Endodermal cell (in vitro differentiated cells): ENCODE data around the gene CUX1. TPM values are rescaled to one million over a fixed set of nuclear protein-coding genes. Genes with fewer than 3 reads are reported as not detected.

ENCODE experiments used
- DNase-seq: peaks from one replicate; pipeline ENCODE4 v3.0.0-alpha.2; 2017
- H3K27ac ChIP-seq: 2 replicates; pipeline ENCODE4 v1.5.1; 2013; ENCODE audit warnings: mild to moderate bottlenecking, low read depth, low read length, moderate library complexity
- H3K27me3 ChIP-seq: 2 replicates; pipeline ENCODE4 v1.6.1; 2013; ENCODE audit warnings: mild to moderate bottlenecking, low read length, moderate library complexity; ENCODE audit not compliant: insufficient read depth, control insufficient read depth, poor library complexity, severe bottlenecking
- H3K36me3 ChIP-seq: 2 replicates; pipeline ENCODE4 v1.7.0; 2013; ENCODE audit warnings: mild to moderate bottlenecking, low read length, moderate library complexity; ENCODE audit not compliant: control insufficient read depth, insufficient read depth
- H3K4me1 ChIP-seq: one replicate; pipeline ENCODE4 v1.7.0; 2013; ENCODE audit warnings: low read length; ENCODE audit not compliant: control insufficient read depth, insufficient read depth
- H3K4me3 ChIP-seq: 2 replicates; pipeline ENCODE4 v1.5.1; 2013; ENCODE audit warnings: mild to moderate bottlenecking, low read length, moderate library complexity
- H3K9ac ChIP-seq: 2 replicates; pipeline ENCODE4 v1.6.1; 2013; ENCODE audit warnings: mild to moderate bottlenecking, low read length, moderate library complexity; ENCODE audit not compliant: poor library complexity, severe bottlenecking; ENCODE audit errors: extremely low read depth
- H3K9me3 ChIP-seq: 2 replicates; pipeline ENCODE4 v1.6.1; 2013; ENCODE audit warnings: mild to moderate bottlenecking, low read length, moderate library complexity; ENCODE audit not compliant: control insufficient read depth
- H3K27ac Mint-ChIP-seq: 2 replicates; pipeline ENCODE4 v1.8.0; 2020; ENCODE audit warnings: mixed read lengths
- H3K27me3 Mint-ChIP-seq: 2 replicates; pipeline ENCODE4 v1.8.0; 2021; ENCODE audit warnings: mild to moderate bottlenecking, mixed read lengths; ENCODE audit not compliant: insufficient read depth
- H3K36me3 Mint-ChIP-seq: 2 replicates; pipeline ENCODE4 v1.8.0; 2020; ENCODE audit warnings: low read depth, mixed read lengths
- H3K4me1 Mint-ChIP-seq: 2 replicates; pipeline ENCODE4 v1.8.0; 2020; ENCODE audit warnings: mixed read lengths
- H3K4me3 Mint-ChIP-seq: 2 replicates; pipeline ENCODE4 v1.8.0; 2020; ENCODE audit warnings: mild to moderate bottlenecking, moderate library complexity, mixed read lengths
- H3K9me3 Mint-ChIP-seq: 2 replicates; pipeline ENCODE4 v1.8.0; 2020; ENCODE audit warnings: mild to moderate bottlenecking, mixed read lengths
- WGBS, 2 experiments: methylation state at CpG; one replicate each; pipeline versions ENCODE4 v1.1.5 to v1.1.7; 2013; ENCODE audit warnings: missing lambda C conversion rate in 2 of 2, mixed read lengths in 1 of 2; ENCODE audit not compliant: insufficient coverage in 1 of 2, insufficient read length in 1 of 2; 5-methylcytosine and 5-hydroxymethylcytosine counted together
- total RNA-seq, 2 donors: library from RNA; stranded (reverse); fragmentation: NEBNext Ultra II Directional in 1 of 2; extraction: Animal tissue kit (Norgen Biotek cat#: 25700) in 1 of 2; gene quantifications; 2 replicates in 1 of 2; 3 replicates in 1 of 2; pipeline ENCODE4 v1.2.1, GENCODE V29; 2021
- TF ChIP-seq, protein P1 (sequence below): fragments of 200-600 bp; sonication (generic); conservative IDR thresholded peaks from 2 replicates; pipeline ENCODE4 v1.5.0; 2021; ENCODE audit warnings: antibody characterized with exemption, mild to moderate bottlenecking

The CUX1 gene
- total RNA-seq, 2 donors from 2014 or later: 85.1 to 108 TPM

- H3K4me3 ChIP-seq: no peak overlapping the region
- Mint-ChIP-seq H3K27me3 (no peaks in the 10 kb centered on the region), H3K36me3 (peaks cover 75% of the 10 kb centered on the region), H3K4me3 (no peak overlapping the region), H3K4me1 (peaks cover 22% of the 10 kb centered on the region), H3K9me3 (peaks cover 5% of the 10 kb centered on the region), H3K27ac (no peak overlapping the region)
- H3K4me1 ChIP-seq: no peaks in the 10 kb centered on the region
- peaks cover 28% of the 10 kb centered on the region for H3K36me3 ChIP-seq
- 94 to 98% methylated on average over 4 to 8 of the region's 8 CpGs for WGBS, 2 experiments
- no peaks in the 10 kb centered on the region for H3K27me3 ChIP-seq
- no peak overlapping the region for H3K9ac ChIP-seq
- no peak overlapping the region for H3K27ac ChIP-seq
- TF ChIP-seq, protein P1, sequence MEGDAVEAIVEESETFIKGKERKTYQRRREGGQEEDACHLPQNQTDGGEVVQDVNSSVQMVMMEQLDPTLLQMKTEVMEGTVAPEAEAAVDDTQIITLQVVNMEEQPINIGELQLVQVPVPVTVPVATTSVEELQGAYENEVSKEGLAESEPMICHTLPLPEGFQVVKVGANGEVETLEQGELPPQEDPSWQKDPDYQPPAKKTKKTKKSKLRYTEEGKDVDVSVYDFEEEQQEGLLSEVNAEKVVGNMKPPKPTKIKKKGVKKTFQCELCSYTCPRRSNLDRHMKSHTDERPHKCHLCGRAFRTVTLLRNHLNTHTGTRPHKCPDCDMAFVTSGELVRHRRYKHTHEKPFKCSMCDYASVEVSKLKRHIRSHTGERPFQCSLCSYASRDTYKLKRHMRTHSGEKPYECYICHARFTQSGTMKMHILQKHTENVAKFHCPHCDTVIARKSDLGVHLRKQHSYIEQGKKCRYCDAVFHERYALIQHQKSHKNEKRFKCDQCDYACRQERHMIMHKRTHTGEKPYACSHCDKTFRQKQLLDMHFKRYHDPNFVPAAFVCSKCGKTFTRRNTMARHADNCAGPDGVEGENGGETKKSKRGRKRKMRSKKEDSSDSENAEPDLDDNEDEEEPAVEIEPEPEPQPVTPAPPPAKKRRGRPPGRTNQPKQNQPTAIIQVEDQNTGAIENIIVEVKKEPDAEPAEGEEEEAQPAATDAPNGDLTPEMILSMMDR: no peak
- peaks cover 8% of the 10 kb centered on the region for H3K9me3 ChIP-seq
- DNase-seq: no peak
Observed at GRCh38 chr7:102072636-102073209, 255.3 kb downstream of the CUX1 start.

- 94 to 98% methylated on average over 11 to 14 of the region's 14 CpGs for WGBS, 2 experiments
- no peaks in the 10 kb centered on the region for H3K27me3 Mint-ChIP-seq
- no peak overlapping the region for H3K4me3 Mint-ChIP-seq
- H3K36me3 Mint-ChIP-seq: peaks cover 65% of the 10 kb centered on the region
- Histone ChIP-seq H3K9ac (no peak overlapping the region), H3K4me1 (no peaks in the 10 kb centered on the region), H3K9me3 (peaks cover 8% of the 10 kb centered on the region), H3K36me3 (peaks cover 28% of the 10 kb centered on the region), H3K27ac (no peak overlapping the region), H3K27me3 (no peaks in the 10 kb centered on the region), H3K4me3 (no peak overlapping the region)
- TF ChIP-seq, protein P1: no peak
- H3K27ac Mint-ChIP-seq: no peak overlapping the region
- no peak for DNase-seq
- peaks cover 14% of the 10 kb centered on the region for H3K4me1 Mint-ChIP-seq
- peaks cover 5% of the 10 kb centered on the region for H3K9me3 Mint-ChIP-seq
Observed at GRCh38 chr7:102073931-102074880, 256.8 kb downstream of the CUX1 start.

DNA sequence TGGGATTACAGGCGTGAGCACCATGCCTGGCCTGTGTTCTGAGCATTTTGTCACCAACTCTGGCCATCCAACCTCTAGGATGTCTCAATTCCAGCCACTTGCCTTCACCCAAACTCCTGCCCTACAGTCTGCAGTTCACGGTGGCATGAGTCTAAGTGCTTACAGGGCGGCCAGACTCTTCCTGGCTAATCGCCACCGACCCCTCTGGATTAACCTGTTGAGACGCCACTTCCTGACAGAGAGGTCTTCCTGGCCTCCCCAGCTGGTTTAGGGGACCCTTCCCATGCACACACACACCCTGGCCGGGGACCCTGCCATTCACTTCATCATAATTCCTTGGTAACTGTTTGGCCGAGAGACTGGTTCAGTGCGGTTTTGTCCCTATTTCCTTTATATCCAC lies 257.7 kb downstream of the CUX1 start:
- H3K4me3 ChIP-seq: no peak overlapping the region
- no peaks in the 10 kb centered on the region for H3K4me1 ChIP-seq
- no peak overlapping the region for H3K27ac ChIP-seq
- DNase-seq: no peak
- TF ChIP-seq, protein P1: no peak
- peaks cover 28% of the 10 kb centered on the region for H3K36me3 ChIP-seq
- WGBS, 2 experiments: 94 to 100% methylated on average over 6 to 9 of the region's 9 CpGs
- H3K4me3 Mint-ChIP-seq: no peak overlapping the region
- H3K27me3 Mint-ChIP-seq: no peaks in the 10 kb centered on the region
- H3K9ac ChIP-seq: no peak overlapping the region
- H3K4me1 Mint-ChIP-seq: peaks cover 14% of the 10 kb centered on the region
- H3K27me3 ChIP-seq: no peaks in the 10 kb centered on the region
- H3K27ac Mint-ChIP-seq: no peak overlapping the region
- peaks cover 8% of the 10 kb centered on the region for H3K9me3 ChIP-seq
- H3K9me3 Mint-ChIP-seq: peaks cover 5% of the 10 kb centered on the region
- H3K36me3 Mint-ChIP-seq: peaks cover 63% of the 10 kb centered on the region
